Embryonic facial prominence (tissue), 1 donor: ENCODE results near the gene HOXC5.

ENCODE experiments used
- DNase-seq: peaks from one replicate; pipeline ENCODE4 v3.0.0-alpha.2; 2016; ENCODE audit errors: extremely low spot score

The HOXC5 gene

GRCh38 chr12:54046809-54047159 is 13.9 kb downstream of the HOXC5 start:
- DNase-seq, result no peak

- DNase-seq, result no peak
Observed at GRCh38 chr12:54047160-54047963, 14.5 kb downstream of the HOXC5 start.

GRCh38 chr12:54047964-54048303 is 15.1 kb downstream of the HOXC5 start:
- DNase-seq, result no peak

DNA sequence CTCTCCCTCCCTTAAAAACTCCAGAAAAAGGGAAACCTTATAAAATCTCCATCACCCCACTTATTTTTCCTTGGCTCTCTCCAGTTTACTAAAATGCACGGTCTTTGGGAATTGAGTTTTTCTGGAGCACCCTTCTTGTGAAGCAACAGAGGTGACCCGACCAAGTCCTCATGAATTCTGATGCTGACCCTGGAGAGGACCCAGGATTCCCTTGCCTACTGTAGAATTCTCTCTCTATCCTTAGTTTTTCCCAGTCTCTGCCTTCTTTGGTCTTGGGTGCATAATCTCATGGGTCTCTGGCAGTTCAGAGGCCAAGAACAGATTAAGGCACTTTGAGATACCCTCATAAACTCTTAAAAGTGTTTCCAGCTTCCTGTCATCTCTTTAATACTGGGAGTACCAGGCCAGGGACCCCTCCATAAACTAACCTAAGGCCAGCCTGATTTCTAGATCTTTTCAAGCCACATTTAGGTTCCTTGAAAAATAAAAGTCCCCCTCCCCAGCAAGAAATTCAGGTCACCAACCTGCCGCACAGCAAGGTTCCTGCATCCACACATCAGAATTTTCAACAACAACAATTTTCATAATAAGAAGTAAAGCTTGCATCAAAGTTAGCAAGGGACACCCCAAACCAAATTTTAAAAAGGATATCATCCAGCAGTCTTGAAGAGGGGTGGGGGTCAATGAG is 15.7 kb downstream of the HOXC5 start:
- no peak for DNase-seq

DNA sequence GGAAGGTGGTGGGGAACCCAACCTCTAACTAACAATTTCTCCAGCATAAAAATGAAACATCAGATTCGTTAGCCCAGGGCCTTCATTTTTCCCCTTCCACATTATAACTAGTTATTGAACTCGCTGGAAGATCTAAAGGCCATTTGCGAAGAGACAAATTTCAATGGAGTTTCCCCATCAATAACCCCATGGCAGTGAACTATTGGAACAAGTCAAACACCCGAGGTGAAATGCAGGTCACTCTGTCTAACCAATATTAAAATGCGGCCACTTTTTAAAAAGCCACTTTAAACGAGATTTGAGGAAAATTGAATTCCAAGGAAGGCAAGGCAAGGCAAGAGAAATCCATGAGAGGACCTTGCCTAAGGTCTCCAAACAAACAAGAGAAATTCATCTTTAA is 16.3 kb downstream of the HOXC5 start:
- DNase-seq, result no peak

- no peak for DNase-seq
Observed at GRCh38 chr12:54050482-54050810, 17.6 kb downstream of the HOXC5 start.

DNA sequence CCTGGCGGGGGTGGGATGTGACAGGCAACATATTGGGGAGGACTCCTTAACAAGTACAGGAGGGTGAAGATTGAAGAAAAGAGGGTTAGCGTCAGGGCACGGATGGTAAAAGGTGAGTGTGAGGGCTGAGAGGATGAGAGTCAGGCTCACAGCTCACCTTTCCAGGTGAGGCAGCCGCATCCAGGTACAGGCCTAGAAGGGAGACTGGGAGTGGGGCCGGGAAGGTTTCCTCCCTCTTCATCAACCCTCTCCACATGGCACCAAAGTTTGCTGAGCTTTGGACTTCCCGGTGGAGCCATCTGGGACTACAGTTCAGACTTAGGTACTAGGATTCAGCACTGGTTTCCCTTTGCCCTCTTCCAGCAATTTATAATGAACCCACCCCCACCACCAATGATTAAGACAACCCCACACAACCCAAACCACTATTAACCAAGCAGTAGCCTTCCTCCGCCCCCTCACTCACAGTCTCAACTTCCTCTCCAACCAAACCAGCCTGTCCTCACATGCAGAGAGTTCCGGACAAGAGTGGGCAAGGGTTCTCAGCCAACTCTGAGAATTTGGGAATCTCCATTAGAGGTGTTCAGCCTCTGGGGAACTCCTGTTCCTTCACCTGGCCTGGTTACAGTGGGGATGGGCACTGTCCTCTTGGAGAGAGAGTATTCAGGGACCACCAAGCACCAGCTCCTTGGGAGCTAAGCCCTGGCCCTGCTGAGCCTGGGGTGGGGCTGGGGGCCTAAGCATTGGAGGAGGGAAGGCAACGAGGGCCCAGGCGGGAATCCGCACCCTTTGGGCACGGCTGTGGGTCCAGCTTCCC is 18.4 kb downstream of the HOXC5 start:
- no peak for DNase-seq

- no peak for DNase-seq
Observed at GRCh38 chr12:54051874-54052437, 19.1 kb downstream of the HOXC5 start.

DNA sequence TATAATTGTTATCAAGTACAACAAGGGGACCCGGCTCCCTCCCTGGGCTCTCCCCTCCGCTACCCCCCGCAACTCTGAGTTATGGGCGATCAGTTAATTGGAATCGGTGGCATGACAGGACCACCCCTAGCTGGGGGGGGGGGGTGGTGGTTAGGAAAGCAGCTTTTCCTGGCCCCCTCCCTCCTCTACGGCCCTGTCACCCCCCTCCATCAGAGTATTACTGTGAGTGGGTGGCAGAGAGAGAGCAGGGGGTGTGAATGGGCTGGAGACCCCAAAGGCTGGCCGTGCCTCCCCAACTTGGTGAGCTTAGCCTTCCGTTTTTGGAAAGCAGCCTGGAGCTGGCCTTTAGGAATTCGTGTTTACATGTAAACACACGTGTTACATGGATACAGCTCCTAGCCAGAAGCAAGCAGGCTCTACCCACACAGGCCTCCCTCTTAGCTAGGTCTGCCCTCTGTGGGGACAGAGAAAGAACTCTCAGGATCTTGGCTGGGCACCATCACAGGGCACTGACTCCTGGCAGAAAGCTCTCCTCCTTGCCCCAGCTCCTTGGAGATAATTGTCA is 19.7 kb downstream of the HOXC5 start:
- DNase-seq, result no peak

GRCh38 chr12:54053003-54053750 is 20.3 kb downstream of the HOXC5 start:
- no peak for DNase-seq

DNA sequence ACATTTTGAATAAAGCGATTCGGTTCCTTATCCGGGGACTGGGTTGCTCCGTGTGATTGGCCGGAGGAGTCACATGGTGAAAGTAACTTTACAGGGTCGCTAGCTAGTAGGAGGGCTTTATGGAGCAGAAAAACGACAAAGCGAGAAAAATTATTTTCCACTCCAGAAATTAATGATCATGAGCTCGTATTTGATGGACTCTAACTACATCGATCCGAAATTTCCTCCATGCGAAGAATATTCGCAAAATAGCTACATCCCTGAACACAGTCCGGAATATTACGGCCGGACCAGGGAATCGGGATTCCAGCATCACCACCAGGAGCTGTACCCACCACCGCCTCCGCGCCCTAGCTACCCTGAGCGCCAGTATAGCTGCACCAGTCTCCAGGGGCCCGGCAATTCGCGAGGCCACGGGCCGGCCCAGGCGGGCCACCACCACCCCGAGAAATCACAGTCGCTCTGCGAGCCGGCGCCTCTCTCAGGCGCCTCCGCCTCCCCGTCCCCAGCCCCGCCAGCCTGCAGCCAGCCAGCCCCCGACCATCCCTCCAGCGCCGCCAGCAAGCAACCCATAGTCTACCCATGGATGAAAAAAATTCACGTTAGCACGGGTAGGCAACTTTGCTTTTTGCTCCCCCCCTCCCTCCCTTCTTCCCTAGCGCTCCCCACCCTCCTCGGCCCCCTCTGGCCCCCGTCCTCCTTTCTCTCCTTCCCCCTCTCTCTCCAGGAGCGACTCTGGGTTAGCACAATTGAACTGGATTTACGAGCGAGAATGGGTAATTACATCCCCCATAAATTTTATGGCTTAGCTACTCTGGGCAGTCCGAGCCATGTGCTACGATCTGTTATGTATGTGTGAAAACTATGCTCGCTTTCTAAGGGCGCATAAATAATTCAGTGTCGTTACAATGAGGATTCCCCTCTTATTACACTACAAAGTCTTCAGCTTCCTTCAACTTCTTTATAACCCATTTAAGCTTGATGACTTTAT is 21.2 kb downstream of the HOXC5 start, which contains the start of gene HOXC4:
HOXC4 (plus strand) TSS at position 85 of the 991 bp plus-strand sequence; CDS start at position 173, 88 bp downstream.
- DNase-seq, result no peak

DNA sequence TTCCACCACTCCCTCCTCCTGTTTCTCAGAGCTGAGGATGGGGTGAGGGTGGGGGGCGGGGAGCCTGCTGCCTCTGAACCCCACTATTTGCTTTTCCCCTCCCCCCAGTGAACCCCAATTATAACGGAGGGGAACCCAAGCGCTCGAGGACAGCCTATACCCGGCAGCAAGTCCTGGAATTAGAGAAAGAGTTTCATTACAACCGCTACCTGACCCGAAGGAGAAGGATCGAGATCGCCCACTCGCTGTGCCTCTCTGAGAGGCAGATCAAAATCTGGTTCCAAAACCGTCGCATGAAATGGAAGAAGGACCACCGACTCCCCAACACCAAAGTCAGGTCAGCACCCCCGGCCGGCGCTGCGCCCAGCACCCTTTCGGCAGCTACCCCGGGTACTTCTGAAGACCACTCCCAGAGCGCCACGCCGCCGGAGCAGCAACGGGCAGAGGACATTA is 21.9 kb downstream of the HOXC5 start:
- DNase-seq, result no peak

GRCh38 chr12:54055552-54055951 is 22.7 kb downstream of the HOXC5 start:
- DNase-seq, result no peak

- DNase-seq, result no peak
Observed at GRCh38 chr12:54056110-54056509, 23.3 kb downstream of the HOXC5 start.

DNA sequence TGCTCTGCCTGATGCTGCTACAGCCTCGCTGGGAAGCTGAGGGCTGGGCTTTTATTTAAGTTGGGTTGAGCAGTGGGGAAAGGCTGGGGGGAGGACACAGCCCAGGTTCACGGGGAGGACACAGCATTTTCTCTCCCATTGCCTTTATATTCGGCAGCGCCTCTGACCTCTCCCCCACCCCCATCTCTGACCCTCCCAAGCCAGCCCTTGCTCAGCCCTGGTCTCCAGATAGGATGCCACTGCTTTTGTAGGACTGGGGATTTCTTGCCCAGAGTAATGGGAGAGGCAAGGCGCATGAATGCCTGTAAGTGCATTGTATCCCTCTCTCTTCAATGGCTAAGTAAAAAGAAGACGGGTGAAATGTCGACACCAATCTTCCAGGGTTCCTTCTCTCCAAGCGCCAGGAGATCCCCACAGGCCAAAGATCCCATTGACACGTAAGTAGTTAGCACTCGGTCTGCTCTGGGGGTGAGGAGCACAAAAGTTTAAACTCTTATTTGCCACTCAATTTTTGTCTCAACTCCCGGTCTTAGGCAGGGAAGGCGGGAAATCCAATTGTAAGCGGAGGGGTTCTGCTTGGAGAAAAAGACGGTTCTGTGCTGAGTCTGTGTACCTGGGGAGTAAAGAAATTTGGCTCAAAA is 25.4 kb downstream of the HOXC5 start:
- DNase-seq, result no peak

GRCh38 chr12:54059668-54060067 is 26.8 kb downstream of the HOXC5 start:
- DNase-seq, result no peak

DNA sequence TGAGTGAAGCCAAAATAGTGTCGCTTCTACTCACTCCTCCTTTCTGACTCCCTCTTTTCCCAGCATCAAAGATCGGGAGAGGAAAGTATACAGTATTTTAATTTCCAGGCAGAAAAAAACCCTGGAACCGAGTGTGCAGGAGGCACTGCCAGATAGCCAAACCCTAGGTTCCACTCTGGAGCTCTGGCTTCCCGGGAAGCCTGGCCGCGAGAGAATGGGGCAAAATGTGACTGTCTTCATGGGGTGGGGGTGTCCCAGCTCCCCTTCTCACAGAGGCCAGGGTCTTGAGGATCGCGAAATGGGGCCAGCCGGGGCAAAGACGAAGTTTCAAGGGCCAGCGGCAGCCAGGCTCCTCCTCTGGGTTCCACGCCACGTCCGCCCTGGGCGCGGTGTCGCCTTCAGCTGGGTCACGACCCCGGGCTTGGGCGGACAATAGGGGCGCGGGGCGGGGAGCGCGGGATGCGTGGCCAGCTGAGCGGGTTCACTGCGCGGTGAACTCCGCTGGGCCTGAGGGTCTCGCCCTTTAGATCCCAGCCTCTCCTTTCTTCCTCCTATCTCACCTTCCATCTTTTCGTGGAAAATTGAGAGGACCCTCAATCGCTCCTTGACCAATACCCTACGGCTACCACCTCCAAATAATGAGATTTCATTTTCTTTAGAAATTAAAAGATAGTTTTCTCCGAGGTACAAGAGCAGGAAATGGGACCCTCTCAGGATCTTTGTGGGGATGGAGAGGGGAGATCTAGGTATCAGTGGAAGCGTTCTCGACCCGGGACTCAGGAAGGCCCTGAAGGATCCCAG is 27.5 kb downstream of the HOXC5 start:
- DNase-seq, result no peak

GRCh38 chr12:54060975-54061778 is 28.3 kb downstream of the HOXC5 start:
- no peak for DNase-seq
